Measurements from ENCODE around the gene TNNT3. TPM values are rescaled to one million over a fixed set of nuclear protein-coding genes. Genes with fewer than 3 reads are reported as not detected.
A peak's percentile ranks its signal among the peaks of the same experiment; 100 is the strongest.

Gene TNNT3
- total and polyA plus RNA-seq, 2 of the 4 experiments (the other 2 are of a cell fraction) = not detected

DNA sequence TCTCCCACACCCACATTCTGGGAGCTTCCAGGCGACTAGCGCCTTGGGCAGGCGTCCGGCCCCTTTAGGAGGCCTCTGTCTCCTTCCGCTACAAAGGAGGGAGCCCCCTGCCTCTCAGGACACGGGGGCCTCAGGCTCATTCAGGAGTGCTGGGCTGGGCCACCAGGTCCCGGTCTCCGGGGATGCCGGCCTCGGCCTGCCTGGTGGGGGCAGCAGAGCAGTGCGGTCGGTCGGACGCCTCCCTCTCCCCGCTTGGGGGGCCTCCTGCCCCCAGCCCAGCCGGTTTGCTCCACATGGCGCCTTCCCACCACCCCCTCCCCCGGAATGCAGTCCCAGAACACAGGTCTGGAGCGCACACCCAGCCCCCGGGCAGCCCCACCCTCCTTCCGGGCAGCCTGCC, 49.5 kb downstream of the TNNT3 start:
- peak; percentile 73 for ATAC-seq (ENCODE audit: low read depth)
- Histone ChIP-seq H3K4ac (ENCODE audit: low read depth, low read length) (no peak overlapping the region), H4K20me1 (ENCODE audit: insufficient read depth, low read length) (no peaks in the 10 kb centered on the region), H3K9me3 (ENCODE audit: control insufficient read depth, insufficient read depth, low read length) (no peaks in the 10 kb centered on the region), H2BK20ac (ENCODE audit: low read depth, low read length) (no peak overlapping the region), H3K79me1 (ENCODE audit: low read depth in 1 of 2, low read length in 2 of 2) (no peaks in the 10 kb centered on the region), H3K23ac (ENCODE audit: low read depth, low read length) (no peak overlapping the region), H3K9me1 (ENCODE audit: insufficient read depth, low read length) (no peaks in the 10 kb centered on the region), H3K27ac (ENCODE audit: insufficient read depth, low read length) (no peak overlapping the region), H3K4me1 (ENCODE audit: control insufficient read depth, insufficient read depth, low read length) (no peaks in the 10 kb centered on the region), H3K56ac (ENCODE audit: extremely low read depth, insufficient read depth, low read length) (no peak overlapping the region), H3K9ac (ENCODE audit: low read depth, low read length) (no peak overlapping the region), H3K4me2 (ENCODE audit: low read depth, low read length) (no peak overlapping the region), H2BK120ac (ENCODE audit: low read depth, low read length) (no peak overlapping the region), H3K36me3 (ENCODE audit: control insufficient read depth, insufficient read depth, low read length) (no peaks in the 10 kb centered on the region), H2AK9ac (replicated peaks; ENCODE audit: low read depth, low read length, poor library complexity) (no peak overlapping the region), H2BK15ac (ENCODE audit: low read depth, low read length) (no peak overlapping the region), H3K18ac (ENCODE audit: low read depth, low read length) (no peak overlapping the region), H2AK5ac (ENCODE audit: low read depth, low read length) (no peak overlapping the region), H2AFZ (replicated peaks; ENCODE audit: low read length, poor library complexity) (no peak overlapping the region), H4K91ac (ENCODE audit: insufficient read depth, low read depth, low read length) (no peak overlapping the region), H3K4me3 (ENCODE audit: insufficient read depth, low read depth, low read length) (no peak overlapping the region), H4K5ac (ENCODE audit: low read depth, low read length) (no peak overlapping the region), H4K8ac (ENCODE audit: low read depth in 2 of 2, low read length in 2 of 2) (no peak overlapping the region), H2BK5ac (ENCODE audit: low read depth, low read length, poor library complexity, severe bottlenecking) (no peak overlapping the region), H3K14ac (replicated peaks; ENCODE audit: low read depth, low read length) (no peak overlapping the region), H3K27me3 (ENCODE audit: control insufficient read depth, insufficient read depth, low read length) (no peaks in the 10 kb centered on the region)
- POLR2A ChIA-PET (ENCODE audit: unreplicated experiment) = no interaction called here
- intact Hi-C loops (cut with micrococcal nuclease) = no loop called here
- no CpG with 5 or more reads among the region's 21 CpGs for WGBS, 2 experiments (ENCODE audit: extremely low coverage in 2 of 2, insufficient read length in 1 of 2)
- CTCF ChIA-PET = no interaction called here
- no TSS peak for BruUV-seq (replicated peaks)
- dilution Hi-C loops (cut with HindIII; ENCODE audit: low sequenced_read_pairs, unreplicated experiment) = no loop called here
- TF ChIP-seq POLR2A (IDR thresholded peaks at IDR 0.05; ENCODE audit: low read depth, low read length) (no peak), CHD1 (IDR thresholded peaks at IDR 0.05; ENCODE audit: low read depth, low read length) (no peak), MXI1 (IDR thresholded peaks at IDR 0.05; ENCODE audit: borderline replicate concordance, low read depth, low read length) (no peak), MAFK (IDR thresholded peaks at IDR 0.05; ENCODE audit: low read depth, low read length) (no peak), FOS (IDR thresholded peaks at IDR 0.05; ENCODE audit: low read depth, low read length) (no peak), CEBPB (IDR thresholded peaks at IDR 0.05; ENCODE audit: low read depth, low read length) (no peak), MAZ (IDR thresholded peaks at IDR 0.05; ENCODE audit: borderline replicate concordance, low read depth, low read length) (no peak), SMC3 (IDR thresholded peaks at IDR 0.05; ENCODE audit: low read depth, low read length) (no peak), RAD21 (IDR thresholded peaks at IDR 0.05; ENCODE audit: low read length) (no peak), RFX5 (IDR thresholded peaks at IDR 0.05; ENCODE audit: low read depth, low read length) (no peak), NFE2L2 (IDR thresholded peaks at IDR 0.05; ENCODE audit: low read depth, low read length) (no peak), RCOR1 (IDR thresholded peaks at IDR 0.05; ENCODE audit: insufficient replicate concordance, low read length) (no peak), BHLHE40 (IDR thresholded peaks at IDR 0.05; ENCODE audit: low read depth, low read length) (no peak)
- TF ChIP-seq, protein P1, sequence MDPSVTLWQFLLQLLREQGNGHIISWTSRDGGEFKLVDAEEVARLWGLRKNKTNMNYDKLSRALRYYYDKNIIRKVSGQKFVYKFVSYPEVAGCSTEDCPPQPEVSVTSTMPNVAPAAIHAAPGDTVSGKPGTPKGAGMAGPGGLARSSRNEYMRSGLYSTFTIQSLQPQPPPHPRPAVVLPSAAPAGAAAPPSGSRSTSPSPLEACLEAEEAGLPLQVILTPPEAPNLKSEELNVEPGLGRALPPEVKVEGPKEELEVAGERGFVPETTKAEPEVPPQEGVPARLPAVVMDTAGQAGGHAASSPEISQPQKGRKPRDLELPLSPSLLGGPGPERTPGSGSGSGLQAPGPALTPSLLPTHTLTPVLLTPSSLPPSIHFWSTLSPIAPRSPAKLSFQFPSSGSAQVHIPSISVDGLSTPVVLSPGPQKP (IDR thresholded peaks at IDR 0.05; ENCODE audit: borderline replicate concordance, low read depth, low read length) = no peak
- TF ChIP-seq, protein P2, sequence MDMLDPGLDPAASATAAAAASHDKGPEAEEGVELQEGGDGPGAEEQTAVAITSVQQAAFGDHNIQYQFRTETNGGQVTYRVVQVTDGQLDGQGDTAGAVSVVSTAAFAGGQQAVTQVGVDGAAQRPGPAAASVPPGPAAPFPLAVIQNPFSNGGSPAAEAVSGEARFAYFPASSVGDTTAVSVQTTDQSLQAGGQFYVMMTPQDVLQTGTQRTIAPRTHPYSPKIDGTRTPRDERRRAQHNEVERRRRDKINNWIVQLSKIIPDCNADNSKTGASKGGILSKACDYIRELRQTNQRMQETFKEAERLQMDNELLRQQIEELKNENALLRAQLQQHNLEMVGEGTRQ (IDR thresholded peaks at IDR 0.05; ENCODE audit: low read depth, low read length) = no peak
- TF ChIP-seq, protein P3, sequence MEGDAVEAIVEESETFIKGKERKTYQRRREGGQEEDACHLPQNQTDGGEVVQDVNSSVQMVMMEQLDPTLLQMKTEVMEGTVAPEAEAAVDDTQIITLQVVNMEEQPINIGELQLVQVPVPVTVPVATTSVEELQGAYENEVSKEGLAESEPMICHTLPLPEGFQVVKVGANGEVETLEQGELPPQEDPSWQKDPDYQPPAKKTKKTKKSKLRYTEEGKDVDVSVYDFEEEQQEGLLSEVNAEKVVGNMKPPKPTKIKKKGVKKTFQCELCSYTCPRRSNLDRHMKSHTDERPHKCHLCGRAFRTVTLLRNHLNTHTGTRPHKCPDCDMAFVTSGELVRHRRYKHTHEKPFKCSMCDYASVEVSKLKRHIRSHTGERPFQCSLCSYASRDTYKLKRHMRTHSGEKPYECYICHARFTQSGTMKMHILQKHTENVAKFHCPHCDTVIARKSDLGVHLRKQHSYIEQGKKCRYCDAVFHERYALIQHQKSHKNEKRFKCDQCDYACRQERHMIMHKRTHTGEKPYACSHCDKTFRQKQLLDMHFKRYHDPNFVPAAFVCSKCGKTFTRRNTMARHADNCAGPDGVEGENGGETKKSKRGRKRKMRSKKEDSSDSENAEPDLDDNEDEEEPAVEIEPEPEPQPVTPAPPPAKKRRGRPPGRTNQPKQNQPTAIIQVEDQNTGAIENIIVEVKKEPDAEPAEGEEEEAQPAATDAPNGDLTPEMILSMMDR (conservative IDR thresholded peaks at IDR 0.05; ENCODE audit: low read depth, low read length) = no peak
- no peak for DNase-seq
- in situ Hi-C loops (cut with MboI; ENCODE audit: low sequenced_read_pairs) = no loop called here

Measured in IMR-90 (cell line).